K562 (cell line): ENCODE measurements around the gene TMPRSS7. TPM values are rescaled to one million over a fixed set of nuclear protein-coding genes. Genes with fewer than 3 reads are reported as not detected.

Experiments used
- BMI1 ChIP-seq: fragments of 150-350 bp; IDR thresholded peaks from 2 replicates; pipeline ENCODE4 v1.6.1; 2014; ENCODE audit warnings: low read length
- ETV5 ChIP-seq: sonication (generic); formaldehyde crosslinking; IDR thresholded peaks from 2 replicates; pipeline ENCODE4 v1.4.0; 2020; ENCODE audit warnings: low read depth, mild to moderate bottlenecking, missing genetic modification reagents
- HNRNPLL ChIP-seq: fragments of 200-400 bp; formaldehyde crosslinking; IDR thresholded peaks from 2 replicates; pipeline ENCODE4 v1.6.1; 2017; ENCODE audit warnings: low read length, low read depth, mild to moderate bottlenecking; ENCODE audit not compliant: poor library complexity, severe bottlenecking
- HNRNPUL1 ChIP-seq: fragments of 200-400 bp; formaldehyde crosslinking; IDR thresholded peaks from 2 replicates; pipeline ENCODE4 v1.6.1; 2017; ENCODE audit warnings: low read length
- MYC ChIP-seq, 2 experiments: fragments of 250-450 bp in 1 of 2; sonication (Bioruptor Pico) in 1 of 2; IDR thresholded peaks; 2 replicates each; pipeline versions ENCODE4 v1.5.1 to v1.6.1; 2012 to 2021; ENCODE audit warnings: low read depth in 2 of 2, borderline replicate concordance in 1 of 2, improper control_type of control experiment in 1 of 2, low read length in 1 of 2, mild to moderate bottlenecking in 1 of 2, moderate library complexity in 1 of 2
- NR3C1 ChIP-seq: sonication (generic); formaldehyde crosslinking; IDR thresholded peaks from 2 replicates; pipeline ENCODE4 v1.8.1; 2022; ENCODE audit warnings: missing genetic modification reagents
- POLR2B ChIP-seq: fragments of 450-650 bp; IDR thresholded peaks from 2 replicates; pipeline ENCODE4 v1.6.1; 2018; ENCODE audit warnings: low read depth; ENCODE audit not compliant: partially characterized antibody
- STAG1 ChIP-seq: sonication (generic); formaldehyde crosslinking; IDR thresholded peaks from 2 replicates; pipeline ENCODE4 v1.5.0; 2020; ENCODE audit warnings: missing genetic modification reagents, borderline replicate concordance
- STAT5A ChIP-seq: IDR thresholded peaks from 2 replicates; pipeline ENCODE4 v1.6.1; 2012; ENCODE audit warnings: low read length, inconsistent platforms, borderline replicate concordance
- STAT5B ChIP-seq: fragments of 250-450 bp; sonication (Bioruptor Pico); IDR thresholded peaks from 2 replicates; pipeline ENCODE4 v1.8.0; 2021; ENCODE audit warnings: mild to moderate bottlenecking, inconsistent platforms
- TBL1XR1 ChIP-seq, 2 experiments: IDR thresholded peaks; 2 replicates each; pipeline ENCODE4 v1.6.1; 2012; ENCODE audit warnings: improper control_type of control experiment in 2 of 2, low read length in 2 of 2, mild to moderate bottlenecking in 1 of 2
- TOE1 ChIP-seq, 2 experiments: fragments of 450-650 bp in 1 of 2; sonication (generic) in 1 of 2; formaldehyde crosslinking in 1 of 2; IDR thresholded peaks; 2 replicates each; pipeline versions ENCODE4 v1.7.1 to v1.8.0; 2016 to 2022; ENCODE audit warnings: borderline replicate concordance in 2 of 2, mild to moderate bottlenecking in 2 of 2, antibody characterized with exemption in 1 of 2, inconsistent platforms in 1 of 2, low read depth in 1 of 2, missing genetic modification reagents in 1 of 2, moderate library complexity in 1 of 2
- YY1 ChIP-seq, 3 experiments: IDR thresholded peaks; 2 replicates each; pipeline ENCODE4 v1.6.1; 2011; ENCODE audit warnings: low read length in 2 of 3, mild to moderate bottlenecking in 2 of 3, moderate library complexity in 2 of 3, borderline replicate concordance in 1 of 3, control low read depth in 1 of 3, low read depth in 1 of 3; ENCODE audit not compliant: insufficient read depth in 3 of 3, insufficient replicate concordance in 2 of 3, control insufficient read depth in 1 of 3, insufficient read length in 1 of 3; ENCODE audit errors: extremely low read depth in 1 of 3
- ZBTB11 ChIP-seq, 3 experiments: fragments of 200-800 bp in 1 of 3; fragments of 250-450 bp in 1 of 3; fragments of 450-650 bp in 1 of 3; sonication (Bioruptor Pico) in 1 of 3; sonication (Bioruptor generic) in 1 of 3; formaldehyde crosslinking in 1 of 3; IDR thresholded peaks; 2 replicates each; pipeline versions ENCODE4 v1.6.1 to v1.8.0; 2016 to 2022; ENCODE audit warnings: mild to moderate bottlenecking in 2 of 3, missing genetic modification characterization in 2 of 3, missing compliant biosample characterization in 1 of 3, moderate library complexity in 1 of 3
- ZNF134 ChIP-seq: fragments of 250-450 bp; sonication (Bioruptor Pico); conservative IDR thresholded peaks from 2 replicates; pipeline ENCODE4 v1.4.0; 2020
- ZNF143 ChIP-seq: sonication (generic); formaldehyde crosslinking; IDR thresholded peaks from 2 replicates; pipeline ENCODE4 v1.9.0; 2022; ENCODE audit warnings: mild to moderate bottlenecking, missing genetic modification reagents
- ZNF699 ChIP-seq: fragments of 250-450 bp; sonication (Bioruptor Pico); IDR thresholded peaks from 2 replicates; pipeline ENCODE4 v1.8.0; 2021; ENCODE audit warnings: mild to moderate bottlenecking, moderate library complexity; ENCODE audit not compliant: insufficient replicate concordance
- polyA plus RNA-seq, 8 experiments: library from polyadenylated mRNA; depleted of rRNA in 4 of 8; stranded (reverse) in 5 of 8; unstranded in 3 of 8; fragments of >200 nt; fragmentation: Nextera tagmentation in 2 of 8; fragmentation: Illumina TruSeq in 1 of 8; extraction: Ambion mirVana in 2 of 8; extraction: Trizol in 1 of 8; gene quantifications; 2 replicates each; pipeline versions ENCODE4 v1.2.1 to v1.2.3, GENCODE V29; 2011 to 2014; ENCODE audit warnings: inconsistent platforms in 1 of 8, missing spikeins in 1 of 8
- total RNA-seq, 7 experiments: library from RNA; depleted of rRNA in 6 of 7; stranded (reverse); fragments of >200 nt in 6 of 7; fragmentation: Illumina TruSeq in 2 of 7; extraction: Trizol in 2 of 7; gene quantifications; 2 replicates each; pipeline versions ENCODE4 v1.2.1 to v1.2.3, GENCODE V29; 2011 to 2021; ENCODE audit warnings: low replicate concordance in 1 of 7
- TF ChIP-seq, protein P1 (sequence below): fragments of 450-650 bp; formaldehyde crosslinking; IDR thresholded peaks from 2 replicates; pipeline ENCODE4 v1.4.0; 2020; ENCODE audit warnings: mild to moderate bottlenecking, mixed read lengths
- TF ChIP-seq, protein P2 (sequence below): sonication (generic); formaldehyde crosslinking; IDR thresholded peaks from 2 replicates; pipeline ENCODE4 v1.8.0; 2022; ENCODE audit warnings: missing genetic modification reagents, mild to moderate bottlenecking, borderline replicate concordance

TMPRSS7 gene
- total and polyA plus RNA-seq, 9 of the 15 experiments (the other 6 are each of a cell fraction or from before 2014, with no cell fraction given): not detected

GRCh38 chr3:112043621-112044201, 9.2 kb downstream of the TMPRSS7 start (continued):
- TF ChIP-seq YY1 (IDR thresholded peaks at IDR 0.05; ENCODE audit: borderline replicate concordance in 1 of 3, control insufficient read depth in 1 of 3, extremely low read depth in 1 of 3, insufficient read depth in 3 of 3, insufficient read length in 1 of 3, insufficient replicate concordance in 2 of 3, low read depth in 1 of 3, low read length in 2 of 3) (peak in 2 of 3 experiments; percentile 38 to 42), TOE1 (IDR thresholded peaks at IDR 0.05; ENCODE audit: borderline replicate concordance) (no peak), TOE1 (CRISPR knock-in tag; IDR thresholded peaks at IDR 0.05; ENCODE audit: borderline replicate concordance, low read depth) (no peak), NR3C1 (CRISPR knock-in tag) (no peak), HNRNPLL (no peak), BMI1 (no peak), ZNF134 (CRISPR knock-in tag) (no peak), STAG1 (no peak), STAT5B (no peak), STAT5A (no peak), MYC (IDR thresholded peaks at IDR 0.05; ENCODE audit: low read depth, low read length) (no peak), MYC (CRISPR knock-in tag; IDR thresholded peaks at IDR 0.05; ENCODE audit: borderline replicate concordance, low read depth) (no peak), ZNF143 (CRISPR knock-in tag) (no peak), ZBTB11 (CRISPR knock-in tag; IDR thresholded peaks at IDR 0.05) (no peak), ETV5 (no peak), TBL1XR1 (IDR thresholded peaks at IDR 0.05; ENCODE audit: low read length in 2 of 2) (no peak), POLR2B (no peak), HNRNPUL1 (no peak), ZNF699 (no peak)
- TF ChIP-seq, protein P1, sequence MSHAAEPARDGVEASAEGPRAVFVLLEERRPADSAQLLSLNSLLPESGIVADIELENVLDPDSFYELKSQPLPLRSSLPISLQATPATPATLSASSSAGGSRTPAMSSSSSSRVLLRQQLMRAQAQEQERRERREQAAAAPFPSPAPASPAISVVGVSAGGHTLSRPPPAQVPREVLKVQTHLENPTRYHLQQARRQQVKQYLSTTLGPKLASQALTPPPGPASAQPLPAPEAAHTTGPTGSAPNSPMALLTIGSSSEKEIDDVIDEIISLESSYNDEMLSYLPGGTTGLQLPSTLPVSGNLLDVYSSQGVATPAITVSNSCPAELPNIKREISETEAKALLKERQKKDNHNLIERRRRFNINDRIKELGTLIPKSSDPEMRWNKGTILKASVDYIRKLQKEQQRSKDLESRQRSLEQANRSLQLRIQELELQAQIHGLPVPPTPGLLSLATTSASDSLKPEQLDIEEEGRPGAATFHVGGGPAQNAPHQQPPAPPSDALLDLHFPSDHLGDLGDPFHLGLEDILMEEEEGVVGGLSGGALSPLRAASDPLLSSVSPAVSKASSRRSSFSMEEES (CRISPR knock-in tag): no peak
- TF ChIP-seq, protein P2, sequence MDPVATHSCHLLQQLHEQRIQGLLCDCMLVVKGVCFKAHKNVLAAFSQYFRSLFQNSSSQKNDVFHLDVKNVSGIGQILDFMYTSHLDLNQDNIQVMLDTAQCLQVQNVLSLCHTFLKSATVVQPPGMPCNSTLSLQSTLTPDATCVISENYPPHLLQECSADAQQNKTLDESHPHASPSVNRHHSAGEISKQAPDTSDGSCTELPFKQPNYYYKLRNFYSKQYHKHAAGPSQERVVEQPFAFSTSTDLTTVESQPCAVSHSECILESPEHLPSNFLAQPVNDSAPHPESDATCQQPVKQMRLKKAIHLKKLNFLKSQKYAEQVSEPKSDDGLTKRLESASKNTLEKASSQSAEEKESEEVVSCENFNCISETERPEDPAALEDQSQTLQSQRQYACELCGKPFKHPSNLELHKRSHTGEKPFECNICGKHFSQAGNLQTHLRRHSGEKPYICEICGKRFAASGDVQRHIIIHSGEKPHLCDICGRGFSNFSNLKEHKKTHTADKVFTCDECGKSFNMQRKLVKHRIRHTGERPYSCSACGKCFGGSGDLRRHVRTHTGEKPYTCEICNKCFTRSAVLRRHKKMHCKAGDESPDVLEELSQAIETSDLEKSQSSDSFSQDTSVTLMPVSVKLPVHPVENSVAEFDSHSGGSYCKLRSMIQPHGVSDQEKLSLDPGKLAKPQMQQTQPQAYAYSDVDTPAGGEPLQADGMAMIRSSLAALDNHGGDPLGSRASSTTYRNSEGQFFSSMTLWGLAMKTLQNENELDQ (CRISPR knock-in tag): no peak
